GM12875 (cell line): ENCODE measurements around the gene CACNA1F.
A peak's percentile ranks its signal among the peaks of the same experiment; 100 is the strongest.

ENCODE experiments used
- H3K4me3 ChIP-seq: one replicate; pipeline ENCODE4 v1.5.1; 2011; ENCODE audit warnings: low read depth, low read length, control low read depth
- TF ChIP-seq, protein P1 (sequence below): IDR thresholded peaks from 2 replicates; pipeline ENCODE4 v1.5.1; 2011; ENCODE audit warnings: low read depth, mild to moderate bottlenecking, control low read depth, inconsistent platforms, low read length, moderate library complexity, borderline replicate concordance; ENCODE audit not compliant: insufficient read depth

The CACNA1F gene

GRCh38 chrX:49230500-49231232 lies 2.5 kb downstream of the CACNA1F start:
- peak overlapping the region; percentile 36 for H3K4me3 ChIP-seq
- TF ChIP-seq, protein P1, sequence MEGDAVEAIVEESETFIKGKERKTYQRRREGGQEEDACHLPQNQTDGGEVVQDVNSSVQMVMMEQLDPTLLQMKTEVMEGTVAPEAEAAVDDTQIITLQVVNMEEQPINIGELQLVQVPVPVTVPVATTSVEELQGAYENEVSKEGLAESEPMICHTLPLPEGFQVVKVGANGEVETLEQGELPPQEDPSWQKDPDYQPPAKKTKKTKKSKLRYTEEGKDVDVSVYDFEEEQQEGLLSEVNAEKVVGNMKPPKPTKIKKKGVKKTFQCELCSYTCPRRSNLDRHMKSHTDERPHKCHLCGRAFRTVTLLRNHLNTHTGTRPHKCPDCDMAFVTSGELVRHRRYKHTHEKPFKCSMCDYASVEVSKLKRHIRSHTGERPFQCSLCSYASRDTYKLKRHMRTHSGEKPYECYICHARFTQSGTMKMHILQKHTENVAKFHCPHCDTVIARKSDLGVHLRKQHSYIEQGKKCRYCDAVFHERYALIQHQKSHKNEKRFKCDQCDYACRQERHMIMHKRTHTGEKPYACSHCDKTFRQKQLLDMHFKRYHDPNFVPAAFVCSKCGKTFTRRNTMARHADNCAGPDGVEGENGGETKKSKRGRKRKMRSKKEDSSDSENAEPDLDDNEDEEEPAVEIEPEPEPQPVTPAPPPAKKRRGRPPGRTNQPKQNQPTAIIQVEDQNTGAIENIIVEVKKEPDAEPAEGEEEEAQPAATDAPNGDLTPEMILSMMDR: peak; percentile 42; the same call in 1 of the 2 replicates

GRCh38 chrX:49228185-49228584 lies 5.0 kb downstream of the CACNA1F start:
- TF ChIP-seq, protein P1: no peak

GRCh38 chrX:49227726-49228125 lies 5.4 kb downstream of the CACNA1F start:
- no peak overlapping the region for H3K4me3 ChIP-seq
- TF ChIP-seq, protein P1: no peak

More at GRCh38 chrX:49228185-49228584, 5.0 kb downstream of the CACNA1F start:
- H3K4me3 ChIP-seq: no peak overlapping the region

DNA sequence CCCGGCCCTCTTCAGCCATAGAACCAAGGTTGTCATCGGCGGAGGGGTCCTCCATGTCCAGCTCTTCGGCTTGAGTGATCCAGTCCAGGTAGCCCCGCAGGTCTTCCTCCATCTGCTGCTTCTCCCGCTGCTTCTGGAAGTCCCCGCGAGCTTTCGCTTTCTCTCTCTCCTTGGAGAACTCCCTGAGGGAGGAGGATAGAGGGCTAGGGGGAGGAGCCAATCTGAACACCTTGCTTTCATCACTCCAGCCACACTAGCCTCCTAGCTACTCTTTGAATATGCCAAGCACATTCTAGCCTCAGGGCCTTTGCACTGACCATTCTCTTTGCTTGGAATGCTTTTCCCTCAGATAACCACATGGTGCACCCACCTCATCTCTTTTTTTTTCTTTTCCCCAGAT lies 6.2 kb downstream of the CACNA1F start:
- no peak overlapping the region for H3K4me3 ChIP-seq
- TF ChIP-seq, protein P1: no peak

DNA sequence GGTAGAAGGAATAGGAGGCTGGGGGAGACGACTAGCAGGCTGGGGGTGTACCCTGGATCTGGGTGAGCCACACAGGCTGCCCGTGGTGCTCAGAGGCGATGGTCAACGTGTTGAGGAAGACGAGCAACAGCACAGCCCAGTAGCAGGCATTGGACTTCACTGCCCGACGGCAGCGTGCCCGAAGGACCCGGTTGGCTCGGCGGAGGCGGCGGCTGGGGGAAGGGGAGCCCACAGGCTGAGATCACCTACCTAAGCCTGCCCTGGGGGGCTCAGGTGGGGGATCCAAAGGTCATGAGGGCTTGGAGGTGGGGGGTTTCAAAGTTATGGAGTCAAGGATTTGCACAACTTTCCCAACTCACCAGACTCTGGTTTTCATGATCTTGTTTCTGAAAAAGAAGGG lies 7.3 kb downstream of the CACNA1F start:
- no peak overlapping the region for H3K4me3 ChIP-seq
- TF ChIP-seq, protein P1: no peak

DNA sequence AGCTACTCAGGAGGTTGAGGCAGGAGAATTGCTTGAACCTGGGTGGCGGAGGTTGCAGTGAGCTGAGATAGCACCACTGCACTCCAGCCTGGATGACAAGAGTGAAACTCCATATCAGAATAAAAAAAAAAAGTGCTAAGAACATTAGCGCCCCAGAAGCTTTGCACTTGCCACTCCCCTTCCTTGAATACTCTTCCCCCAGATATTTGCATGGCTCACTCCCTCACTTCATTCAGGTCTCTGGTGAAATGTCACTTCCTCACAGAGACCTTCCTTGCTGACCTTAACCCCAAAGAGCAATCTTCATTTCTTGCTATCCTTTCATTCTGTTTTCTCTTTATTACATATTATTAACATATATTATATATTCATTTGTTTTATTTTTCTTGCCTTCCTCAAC lies 11.3 kb downstream of the CACNA1F start:
- no peak overlapping the region for H3K4me3 ChIP-seq
- TF ChIP-seq, protein P1: no peak

GRCh38 chrX:49220100-49220499 lies 13.0 kb downstream of the CACNA1F start:
- TF ChIP-seq, protein P1: no peak
- no peak overlapping the region for H3K4me3 ChIP-seq
